Hepatocyte (in vitro differentiated cells): Measurements from ENCODE around the gene WIZ. TPM values are rescaled to one million over a fixed set of nuclear protein-coding genes. Genes with fewer than 3 reads are reported as not detected.
"Not testable (repeated sequence)": the region's sequence is repeated elsewhere in the genome, so short reads cannot be mapped to it uniquely, and the experiment has no call there.

Source experiments
- DNase-seq: peaks from one replicate; pipeline ENCODE4 v3.0.0-alpha.2; 2016; ENCODE audit warnings: low spot score
- H2AFZ ChIP-seq: fragments of 200-600 bp; sonication (generic); 2 replicates; pipeline ENCODE4 v1.6.0; 2016; ENCODE audit warnings: antibody characterized with exemption, mild to moderate bottlenecking
- H3K27ac ChIP-seq: fragments of 200-600 bp; sonication (generic); 2 replicates; pipeline ENCODE4 v1.5.1; 2016; ENCODE audit warnings: mild to moderate bottlenecking
- H3K27me3 ChIP-seq: fragments of 200-600 bp; sonication (generic); 2 replicates; pipeline ENCODE4 v1.6.1; 2016
- H3K36me3 ChIP-seq: fragments of 200-600 bp; sonication (generic); replicated peaks from 2 replicates; pipeline ENCODE4 v1.5.1; 2016; ENCODE audit warnings: low read depth; ENCODE audit not compliant: insufficient read depth
- H3K4me1 ChIP-seq: fragments of 200-600 bp; sonication (generic); 2 replicates; pipeline ENCODE4 v1.5.1; 2016; ENCODE audit warnings: mild to moderate bottlenecking, moderate library complexity; ENCODE audit not compliant: insufficient read depth
- H3K4me2 ChIP-seq: fragments of 200-600 bp; sonication (generic); 2 replicates; pipeline ENCODE4 v1.6.0; 2016
- H3K4me3 ChIP-seq: fragments of 200-600 bp; sonication (generic); 2 replicates; pipeline ENCODE4 v1.5.1; 2016; ENCODE audit warnings: mild to moderate bottlenecking
- H3K79me2 ChIP-seq: fragments of 200-600 bp; sonication (generic); 2 replicates; pipeline ENCODE4 v1.6.0; 2017; ENCODE audit warnings: mild to moderate bottlenecking
- H3K9me2 ChIP-seq: fragments of 200-600 bp; sonication (generic); replicated peaks from 2 replicates; pipeline ENCODE4 v1.6.0; 2017; ENCODE audit warnings: mild to moderate bottlenecking; ENCODE audit not compliant: insufficient read depth
- H3K9me3 ChIP-seq: fragments of 200-600 bp; sonication (generic); 2 replicates; pipeline ENCODE4 v1.5.1; 2016; ENCODE audit warnings: low read depth, mild to moderate bottlenecking
- H4K20me1 ChIP-seq: fragments of 200-600 bp; sonication (generic); 2 replicates; pipeline ENCODE4 v1.6.0; 2016; ENCODE audit warnings: mild to moderate bottlenecking; ENCODE audit not compliant: insufficient read depth, poor library complexity, severe bottlenecking
- CTCF ChIP-seq: fragments of 200-600 bp; sonication (generic); IDR thresholded peaks from 2 replicates; pipeline ENCODE4 v1.5.1; 2016; ENCODE audit warnings: antibody characterized with exemption, mild to moderate bottlenecking; ENCODE audit not compliant: poor library complexity
- EZH2 ChIP-seq: fragments of 200-600 bp; sonication (generic); IDR thresholded peaks from 2 replicates; pipeline ENCODE4 v1.6.1; 2016; ENCODE audit warnings: antibody characterized with exemption, mild to moderate bottlenecking, borderline replicate concordance
- EZH2phosphoT487 ChIP-seq: fragments of 200-600 bp; sonication (generic); IDR thresholded peaks from one replicate; pipeline ENCODE4 v1.6.1; 2018; ENCODE audit warnings: antibody characterized with exemption, mild to moderate bottlenecking, low read depth, moderate library complexity; ENCODE audit not compliant: unreplicated experiment, severe bottlenecking
- WGBS: methylation state at CpG from one replicate; pipeline ENCODE4 v1.1.6; 2016; ENCODE audit warnings: low lambda C conversion rate; ENCODE audit errors: missing lambda C conversion rate; 5-methylcytosine and 5-hydroxymethylcytosine counted together
- polyA plus RNA-seq: library from polyadenylated mRNA; unstranded; fragments of >200 nt; fragmentation: Nextera tagmentation; extraction: Ambion mirVana; gene quantifications from 2 replicates; pipeline ENCODE4 v1.2.1, GENCODE V29; 2016
- total RNA-seq: library from RNA; depleted of rRNA; stranded (reverse); fragments of >200 nt; gene quantifications from 2 replicates; pipeline ENCODE4 v1.2.3, GENCODE V29; 2014

The WIZ gene
- total and polyA plus RNA-seq, 2 experiments from 2014 or later, result 18.6 to 24.5 TPM

GRCh38 chr19:15475169-15475568 is 25.4 kb upstream of the WIZ start:
- H3K27ac ChIP-seq, result no peak overlapping the region
- no peaks in the 10 kb centered on the region for H4K20me1 ChIP-seq
- no peak overlapping the region for H3K4me3 ChIP-seq
- H2AFZ ChIP-seq, result no peak overlapping the region
- DNase-seq, result no peak
- no peaks in the 10 kb centered on the region for H3K79me2 ChIP-seq
- H3K36me3 ChIP-seq, result no peaks in the 10 kb centered on the region
- H3K27me3 ChIP-seq, result no peaks in the 10 kb centered on the region
- H3K9me3 ChIP-seq, result no peaks in the 10 kb centered on the region
- no peak overlapping the region for H3K4me2 ChIP-seq
- no peaks in the 10 kb centered on the region for H3K4me1 ChIP-seq
- 73% methylated on average over 4 of the region's 4 CpGs for WGBS
- H3K9me2 ChIP-seq, result no peaks in the 10 kb centered on the region
- no peak for TF ChIP-seq EZH2phosphoT487
- TF ChIP-seq CTCF, result no peak
- no peak for TF ChIP-seq EZH2

- not testable (repeated sequence) for H3K4me2 ChIP-seq, H3K9me3 ChIP-seq, H2AFZ ChIP-seq, H3K79me2 ChIP-seq, DNase-seq, H3K9me2 ChIP-seq, H3K4me3 ChIP-seq, H4K20me1 ChIP-seq, H3K4me1 ChIP-seq, H3K36me3 ChIP-seq, H3K27ac ChIP-seq
- 81% methylated on average over 4 of the region's 4 CpGs for WGBS
- H3K27me3 ChIP-seq, result peaks cover 12% of the 10 kb centered on the region
Measured at GRCh38 chr19:15473821-15474220, 24.1 kb upstream of the WIZ start.

DNA sequence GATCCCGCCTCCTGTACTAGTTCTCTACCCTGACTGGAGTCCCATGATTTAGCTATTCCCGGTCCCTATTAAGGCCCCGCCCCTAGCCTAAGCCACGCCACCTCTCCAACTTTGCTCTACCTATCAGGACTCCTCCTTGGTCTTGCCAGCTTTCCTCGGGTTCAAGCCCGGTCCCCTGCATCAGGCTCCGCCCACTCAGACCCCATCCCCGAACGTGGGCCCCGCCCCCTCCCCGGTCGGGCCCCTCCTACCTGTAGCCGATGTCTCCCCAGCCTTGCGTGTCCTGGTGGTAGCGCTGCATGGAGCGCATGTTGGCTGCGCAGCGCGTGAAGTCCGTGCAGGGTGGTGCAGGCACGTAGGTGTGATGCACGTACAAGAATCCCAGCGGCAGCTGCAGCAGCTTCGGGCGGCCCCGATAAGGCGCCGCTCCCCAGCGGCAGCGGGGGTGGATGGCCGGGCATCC is 21.9 kb upstream of the WIZ start:
- H3K27ac ChIP-seq, result no peak overlapping the region
- TF ChIP-seq EZH2phosphoT487, result no peak
- H3K9me2 ChIP-seq, result no peaks in the 10 kb centered on the region
- no peaks in the 10 kb centered on the region for H4K20me1 ChIP-seq
- H3K27me3 ChIP-seq, result peaks cover 22% of the 10 kb centered on the region
- no peak overlapping the region for H2AFZ ChIP-seq
- H3K4me2 ChIP-seq, result no peak overlapping the region
- 89% methylated on average over 27 of the region's 31 CpGs for WGBS
- DNase-seq, result no peak
- H3K9me3 ChIP-seq, result no peaks in the 10 kb centered on the region
- H3K36me3 ChIP-seq, result no peaks in the 10 kb centered on the region
- no peaks in the 10 kb centered on the region for H3K4me1 ChIP-seq
- H3K79me2 ChIP-seq, result no peaks in the 10 kb centered on the region
- no peak overlapping the region for H3K4me3 ChIP-seq

GRCh38 chr19:15469513-15470297 is 19.9 kb upstream of the WIZ start:
- H3K36me3 ChIP-seq, result no peaks in the 10 kb centered on the region
- no peaks in the 10 kb centered on the region for H4K20me1 ChIP-seq
- WGBS, result 17% methylated on average over 50 of the region's 65 CpGs
- H3K79me2 ChIP-seq, result no peaks in the 10 kb centered on the region
- DNase-seq, result no peak
- H3K4me1 ChIP-seq, result no peaks in the 10 kb centered on the region
- peaks cover 28% of the 10 kb centered on the region for H3K27me3 ChIP-seq
- H2AFZ ChIP-seq, result no peak overlapping the region
- H3K9me3 ChIP-seq, result no peaks in the 10 kb centered on the region
- H3K27ac ChIP-seq, result no peak overlapping the region
- TF ChIP-seq EZH2 (no peak), EZH2phosphoT487 (no peak), CTCF (no peak)
- H3K4me3 ChIP-seq, result no peak overlapping the region
- no peak overlapping the region for H3K4me2 ChIP-seq
- no peaks in the 10 kb centered on the region for H3K9me2 ChIP-seq
